ENCODE measurements around the gene TMOD2. TPM values are rescaled to one million over a fixed set of nuclear protein-coding genes. Genes with fewer than 3 reads are reported as not detected.

Gene TMOD2
- total and polyA plus RNA-seq, 12 donors, result 1.4 to 13.2 (median 7.0) TPM

GRCh38 chr15:51751697-51752683 is 593 bp downstream of the TMOD2 start:
- peak in 5 of 7 donors; percentile 26 to 62 (median 43) for DNase-seq
- intact Hi-C loops (cut with DNase I), result no loop called here
- Histone ChIP-seq H3K9me3 (replicated peaks in 1 of 3) (no peaks in the 10 kb centered on the region), H3K27me3 (no peaks in the 10 kb centered on the region), H3K4me1 (replicated peaks in 1 of 2) (peaks cover 9 to 11% of the 10 kb centered on the region in 2 donors), H3K4me3 (peak overlapping the region in 3 of 4 donors; percentile 11 to 92 (median 46)), H3K36me3 (replicated peaks in 1 of 2) (no peaks in the 10 kb centered on the region), H3K27ac (peak overlapping the region in 2 of 5 donors; percentile 59 to 63)
- TF ChIP-seq POLR2A (IDR thresholded peaks at IDR 0.05) (no peak), CTCF (IDR thresholded peaks at IDR 0.05) (no peak)
- WGBS, 4 donors, result 4 to 10% (median 6%) methylated on average over 23 to 71 of the region's 71 CpGs

GRCh38 chr15:51752888-51753287 is 1.5 kb downstream of the TMOD2 start:
- intact Hi-C loops (cut with DNase I), result no loop called here
- no peaks in the 10 kb centered on the region for H3K36me3 ChIP-seq (replicated peaks in 1 of 2)
- H3K27me3 ChIP-seq, result no peaks in the 10 kb centered on the region
- 62 to 77% (median 72%) methylated on average over 5 of the region's 5 CpGs for WGBS, 4 donors
- no peak overlapping the region for H3K27ac ChIP-seq
- TF ChIP-seq POLR2A (IDR thresholded peaks at IDR 0.05) (no peak), CTCF (IDR thresholded peaks at IDR 0.05) (no peak)
- H3K9me3 ChIP-seq (replicated peaks in 1 of 3), result no peaks in the 10 kb centered on the region
- no peak for DNase-seq
- H3K4me1 ChIP-seq (replicated peaks in 1 of 2), result peaks cover 9 to 11% of the 10 kb centered on the region in 2 donors
- H3K4me3 ChIP-seq, result no peak overlapping the region

GRCh38 chr15:51754267-51754666 is 2.9 kb downstream of the TMOD2 start:
- Histone ChIP-seq H3K4me3 (no peak overlapping the region), H3K9me3 (replicated peaks in 1 of 3) (no peaks in the 10 kb centered on the region), H3K27me3 (no peaks in the 10 kb centered on the region), H3K27ac (no peak overlapping the region), H3K36me3 (replicated peaks in 1 of 2) (no peaks in the 10 kb centered on the region), H3K4me1 (replicated peaks in 1 of 2) (peaks cover 11 to 18% of the 10 kb centered on the region in 2 donors)
- WGBS, 4 donors, result 71 to 82% (median 76%) methylated on average over 2 of the region's 2 CpGs
- TF ChIP-seq CTCF (IDR thresholded peaks at IDR 0.05), result no peak
- TF ChIP-seq POLR2A (IDR thresholded peaks at IDR 0.05), result no peak
- intact Hi-C loops (cut with DNase I), result no loop called here
- DNase-seq, result no peak

- intact Hi-C loops (cut with DNase I), result no loop called here
- Histone ChIP-seq H3K4me3 (no peak overlapping the region), H3K9me3 (replicated peaks in 1 of 3) (no peaks in the 10 kb centered on the region), H3K36me3 (replicated peaks in 1 of 2) (no peaks in the 10 kb centered on the region), H3K4me1 (replicated peaks in 1 of 2) (peaks cover 10 to 19% of the 10 kb centered on the region in 2 donors), H3K27ac (no peak overlapping the region), H3K27me3 (no peaks in the 10 kb centered on the region)
- TF ChIP-seq CTCF (IDR thresholded peaks at IDR 0.05) (no peak), POLR2A (IDR thresholded peaks at IDR 0.05) (no peak)
- DNase-seq, result no peak
- WGBS, 4 donors, result 60 to 70% (median 63%) methylated on average over 4 of the region's 4 CpGs
Observed at GRCh38 chr15:51755790-51756189, 4.4 kb downstream of the TMOD2 start.
